CD14-positive monocyte (primary cell): ENCODE measurements around the gene SOX9. TPM values are rescaled to one million over a fixed set of nuclear protein-coding genes. Genes with fewer than 3 reads are reported as not detected.

Source experiments
- DNase-seq, 3 donors: peaks; one replicate each; pipeline ENCODE4 v3.0.0-alpha.2; 2011 to 2022
- H2AFZ ChIP-seq: 2 replicates; pipeline ENCODE4 v1.6.0; 2012; ENCODE audit warnings: mild to moderate bottlenecking, low read depth, low read length, inconsistent platforms; ENCODE audit not compliant: insufficient read depth, poor library complexity, severe bottlenecking
- H3K27ac ChIP-seq, 2 donors: 1 replicate in 1 of 2; 2 replicates in 1 of 2; pipeline ENCODE4 v1.5.1; 2012 to 2013; ENCODE audit warnings: low read length in 2 of 2, control low read depth in 1 of 2, inconsistent platforms in 1 of 2, low read depth in 1 of 2, mild to moderate bottlenecking in 1 of 2
- H3K27me3 ChIP-seq, 2 donors: one replicate each; pipeline versions ENCODE4 v1.6.0 to v1.6.1; 2011 to 2013; ENCODE audit warnings: low read length in 2 of 2; ENCODE audit not compliant: control insufficient read depth in 2 of 2, insufficient read depth in 2 of 2
- H3K36me3 ChIP-seq, 2 donors: replicated peaks in 1 of 2; 1 replicate in 1 of 2; 2 replicates in 1 of 2; pipeline versions ENCODE4 v1.5.1 to v1.6.1; 2012 to 2013; ENCODE audit warnings: low read length in 2 of 2, control low read depth in 1 of 2, inconsistent platforms in 1 of 2, mild to moderate bottlenecking in 1 of 2; ENCODE audit not compliant: insufficient read depth in 2 of 2, control insufficient read depth in 1 of 2
- H3K4me1 ChIP-seq, 2 donors: 1 replicate in 1 of 2; 2 replicates in 1 of 2; pipeline versions ENCODE4 v1.5.1 to v1.6.1; 2012 to 2013; ENCODE audit warnings: low read length in 2 of 2, control low read depth in 1 of 2, inconsistent platforms in 1 of 2, mild to moderate bottlenecking in 1 of 2, moderate library complexity in 1 of 2; ENCODE audit not compliant: insufficient read depth in 2 of 2, control insufficient read depth in 1 of 2
- H3K4me2 ChIP-seq: replicated peaks from 2 replicates; pipeline ENCODE3; 2012; ENCODE audit warnings: low read length, moderate library complexity, mild to moderate bottlenecking; ENCODE audit not compliant: poor library complexity, severe bottlenecking; ENCODE audit errors: extremely low read depth
- H3K4me3 ChIP-seq, 3 experiments: fragments of 200-600 bp in 1 of 3; sonication (generic) in 1 of 3; replicated peaks in 1 of 3; 1 replicate in 2 of 3; 2 replicates in 1 of 3; pipeline ENCODE4 v1.5.1; 2011 to 2013; ENCODE audit warnings: low read length in 3 of 3, mild to moderate bottlenecking in 3 of 3, control low read depth in 2 of 3, low read depth in 2 of 3, inconsistent platforms in 1 of 3, moderate library complexity in 1 of 3
- H3K79me2 ChIP-seq: 2 replicates; pipeline ENCODE4 v1.6.0; 2012; ENCODE audit warnings: mild to moderate bottlenecking, control low read depth, inconsistent platforms, low read length, moderate library complexity; ENCODE audit not compliant: insufficient read depth
- H3K9ac ChIP-seq: 2 replicates; pipeline ENCODE4 v1.6.0; 2017; ENCODE audit warnings: low read length, mild to moderate bottlenecking; ENCODE audit not compliant: insufficient read depth, poor library complexity, severe bottlenecking
- H3K9me3 ChIP-seq, 2 donors: replicated peaks in 1 of 2; 1 replicate in 1 of 2; 2 replicates in 1 of 2; pipeline versions ENCODE4 v1.5.1 to v1.6.1; 2012 to 2013; ENCODE audit warnings: low read length in 2 of 2, control low read depth in 1 of 2; ENCODE audit not compliant: control insufficient read depth in 1 of 2, insufficient read depth in 1 of 2
- H4K20me1 ChIP-seq: 2 replicates; pipeline ENCODE4 v1.6.0; 2012; ENCODE audit warnings: mild to moderate bottlenecking, low read length, control low read depth, moderate library complexity; ENCODE audit not compliant: insufficient read depth
- H3K27ac Mint-ChIP-seq, 7 donors: one replicate each; pipeline ENCODE4 v1.8.0; 2020; ENCODE audit warnings: mild to moderate bottlenecking in 7 of 7, mixed read lengths in 7 of 7, moderate library complexity in 6 of 7, inconsistent platforms in 2 of 7
- H3K27me3 Mint-ChIP-seq, 3 donors: one replicate each; pipeline ENCODE4 v1.8.0; 2021 to 2022; ENCODE audit warnings: low read depth in 3 of 3, mild to moderate bottlenecking in 3 of 3, mixed read lengths in 3 of 3, moderate library complexity in 3 of 3, inconsistent platforms in 1 of 3
- H3K36me3 Mint-ChIP-seq, 2 donors: one replicate each; pipeline ENCODE4 v1.8.0; 2020; ENCODE audit warnings: mixed read lengths in 2 of 2, inconsistent platforms in 1 of 2, mild to moderate bottlenecking in 1 of 2
- H3K4me1 Mint-ChIP-seq: one replicate; pipeline ENCODE4 v1.8.0; 2020; ENCODE audit warnings: mild to moderate bottlenecking, mixed read lengths
- H3K4me3 Mint-ChIP-seq, 2 donors: one replicate each; pipeline ENCODE4 v1.8.0; 2020; ENCODE audit warnings: mild to moderate bottlenecking in 2 of 2, mixed read lengths in 2 of 2, moderate library complexity in 1 of 2
- H3K9me3 Mint-ChIP-seq, 7 donors: one replicate each; pipeline ENCODE4 v1.8.0; 2020 to 2022; ENCODE audit warnings: mixed read lengths in 7 of 7, mild to moderate bottlenecking in 6 of 7, moderate library complexity in 6 of 7, inconsistent platforms in 2 of 7
- CTCF ChIP-seq: fragments of 200-600 bp; IDR thresholded peaks from one replicate; pipeline ENCODE4 v1.8.0; 2022; ENCODE audit warnings: antibody characterized with exemption, mild to moderate bottlenecking
- WGBS: methylation state at CpG from one replicate; pipeline ENCODE4 v1.1.5; 2013; ENCODE audit warnings: missing lambda C conversion rate; ENCODE audit not compliant: insufficient coverage; 5-methylcytosine and 5-hydroxymethylcytosine counted together
- intact Hi-C, 2 donors: fragments of 100-400 bp; cut with micrococcal nuclease; formaldehyde crosslinking; loops; one replicate each; pipeline versions ENCODE4 v1.15.0 to v1.15.1; 2023
- polyA plus RNA-seq, 3 donors: library from polyadenylated mRNA; depleted of rRNA in 1 of 3; unstranded in 2 of 3; stranded (reverse) in 1 of 3; fragments of 300-500 nt in 2 of 3; fragments of >200 nt in 1 of 3; fragmentation: Illumina TruSeq in 2 of 3; gene quantifications; 1 replicate in 2 of 3; 2 replicates in 1 of 3; pipeline ENCODE4 v1.2.3, GENCODE V29; 2012 to 2021

SOX9 gene
- polyA plus RNA-seq, 3 donors = not detected

DNA sequence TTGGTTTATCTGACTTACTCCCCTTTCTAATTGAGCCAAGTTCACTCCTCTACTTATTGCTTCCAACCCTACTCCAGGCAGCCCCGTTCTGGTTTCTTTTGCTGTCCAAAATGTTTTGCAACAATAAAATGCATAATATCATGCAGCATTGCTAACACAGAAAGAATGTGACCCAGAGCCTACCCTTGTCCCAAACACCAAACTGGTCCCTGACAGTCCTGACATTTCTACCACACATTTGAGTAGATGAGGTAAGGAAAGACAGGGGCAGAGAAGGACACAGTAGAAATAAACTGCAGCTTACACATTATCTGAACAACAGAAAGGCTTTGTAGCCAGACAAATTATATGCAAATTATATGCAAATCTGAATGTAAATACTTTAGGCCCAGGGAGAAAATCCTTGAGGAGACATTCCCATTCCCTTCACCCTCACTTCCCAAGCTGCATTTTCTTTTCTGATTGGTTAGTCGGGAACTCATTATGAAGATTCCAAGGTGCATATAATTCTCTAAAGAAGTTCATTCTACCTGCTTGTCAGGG, 31.6 kb downstream of the SOX9 start:
- Histone ChIP-seq H3K36me3 (no peaks in the 10 kb centered on the region), H3K9ac (no peak overlapping the region), H3K27ac (no peak overlapping the region), H3K4me2 (no peak overlapping the region), H3K27me3 (no peaks in the 10 kb centered on the region), H3K79me2 (no peaks in the 10 kb centered on the region), H3K4me3 (no peak overlapping the region), H3K4me1 (no peaks in the 10 kb centered on the region), H3K9me3 (peaks cover 0 to 3% of the 10 kb centered on the region in 2 donors), H2AFZ (no peak overlapping the region), H4K20me1 (no peaks in the 10 kb centered on the region)
- peaks cover 2 to 9% (median 6%) of the 10 kb centered on the region in 7 donors for H3K9me3 Mint-ChIP-seq
- H3K27me3 Mint-ChIP-seq = peaks cover 2 to 9% (median 3%) of the 10 kb centered on the region in 3 donors
- H3K4me3 Mint-ChIP-seq = no peak overlapping the region
- intact Hi-C loops = no loop called here
- DNase-seq = no peak
- 100% methylated on average over 1 of the region's 2 CpGs for WGBS
- H3K36me3 Mint-ChIP-seq = no peaks in the 10 kb centered on the region
- no peak for TF ChIP-seq CTCF
- no peak overlapping the region for H3K27ac Mint-ChIP-seq
- no peaks in the 10 kb centered on the region for H3K4me1 Mint-ChIP-seq

- Histone ChIP-seq H3K9me3 (peaks cover 9 to 13% of the 10 kb centered on the region in 2 donors), H3K79me2 (no peaks in the 10 kb centered on the region), H3K27me3 (no peaks in the 10 kb centered on the region), H3K9ac (no peak overlapping the region), H3K4me3 (no peak overlapping the region), H3K4me2 (no peak overlapping the region), H3K4me1 (no peaks in the 10 kb centered on the region), H3K27ac (no peak overlapping the region), H3K36me3 (no peaks in the 10 kb centered on the region), H2AFZ (no peak overlapping the region), H4K20me1 (no peaks in the 10 kb centered on the region)
- no peak for DNase-seq
- Mint-ChIP-seq H3K4me1 (no peaks in the 10 kb centered on the region), H3K4me3 (no peak overlapping the region), H3K27me3 (peaks cover 0 to 4% (median 0%) of the 10 kb centered on the region in 3 donors), H3K36me3 (no peaks in the 10 kb centered on the region), H3K27ac (no peak overlapping the region), H3K9me3 (peaks cover 4 to 20% (median 14%) of the 10 kb centered on the region in 7 donors)
- WGBS = 62% methylated on average over 9 of the region's 15 CpGs
- intact Hi-C loops = no loop called here
- no peak for TF ChIP-seq CTCF
Measured at GRCh38 chr17:72158895-72159885, 38.4 kb downstream of the SOX9 start.
